ENCODE measurements around the gene SMS. TPM values are rescaled to one million over a fixed set of nuclear protein-coding genes. Genes with fewer than 3 reads are reported as not detected.

The SMS gene
- total RNA-seq, 1 experiment from 2014 or later = 164 TPM

- Histone ChIP-seq H3K4me2 (ENCODE audit: low read length) (no peak overlapping the region), H3K9me3 (ENCODE audit: low read length) (no peaks in the 10 kb centered on the region), H4K20me1 (ENCODE audit: low read length) (peaks cover 68% of the 10 kb centered on the region), H3K36me3 (ENCODE audit: low read depth, low read length) (peaks cover 3% of the 10 kb centered on the region; the same call in 1 of the 2 replicates), H3F3A (ENCODE audit: low read length, unreplicated experiment) (no peaks in the 10 kb centered on the region), H3K9me2 (replicated peaks; ENCODE audit: low read length) (no peaks in the 10 kb centered on the region), H3K27me3 (ENCODE audit: low read length) (no peaks in the 10 kb centered on the region), H2AFZ (ENCODE audit: low read length) (no peak overlapping the region), H3K9ac (ENCODE audit: low read length) (no peak overlapping the region), H3K4me3 (ENCODE audit: low read length) (no peak overlapping the region), H3K27ac (ENCODE audit: low read length) (no peak overlapping the region), H3K4me1 (ENCODE audit: insufficient read depth, low read length) (peaks cover 19% of the 10 kb centered on the region; the same call in 1 of the 2 replicates), H3K79me2 (ENCODE audit: low read length) (peaks cover 97% of the 10 kb centered on the region)
- no peak for TF ChIP-seq EZH2 (IDR thresholded peaks at IDR 0.05; ENCODE audit: low read length, unreplicated experiment)
- no peak for TF ChIP-seq CTCF (conservative IDR thresholded peaks at IDR 0.05; ENCODE audit: low read depth, low read length)
- no peak for TF ChIP-seq EZH2phosphoT487 (IDR thresholded peaks at IDR 0.05; ENCODE audit: borderline replicate concordance, low read length)
- ChIA-PET CTCF (no interaction called here), POLR2A (ENCODE audit: unreplicated experiment) (no interaction called here)
- DNase-seq (no peak), ATAC-seq (no peak)
- intact Hi-C loops (cut with micrococcal nuclease) = no loop called here
- BruUV-seq (replicated peaks) = no TSS peak
Observed at GRCh38 chrX:21959362-21960051, 19.0 kb downstream of the SMS start.

GRCh38 chrX:21960569-21961541 lies 20.3 kb downstream of the SMS start:
- no peak overlapping the region for H3K9ac ChIP-seq (ENCODE audit: low read length)
- TF ChIP-seq EZH2 (IDR thresholded peaks at IDR 0.05; ENCODE audit: low read length, unreplicated experiment) (no peak), EZH2phosphoT487 (IDR thresholded peaks at IDR 0.05; ENCODE audit: borderline replicate concordance, low read length) (no peak), CTCF (conservative IDR thresholded peaks at IDR 0.05; ENCODE audit: low read depth, low read length) (no peak)
- no peak overlapping the region for H3K4me3 ChIP-seq (ENCODE audit: low read length)
- no peaks in the 10 kb centered on the region for H3K27me3 ChIP-seq (ENCODE audit: low read length)
- ChIA-PET CTCF (no interaction called here), POLR2A (ENCODE audit: unreplicated experiment) (no interaction called here)
- peaks cover 64% of the 10 kb centered on the region for H4K20me1 ChIP-seq (ENCODE audit: low read length)
- DNase-seq = no peak
- peaks cover 3% of the 10 kb centered on the region; the same call in 1 of the 2 replicates for H3K36me3 ChIP-seq (ENCODE audit: low read depth, low read length)
- peaks cover 94% of the 10 kb centered on the region for H3K79me2 ChIP-seq (ENCODE audit: low read length)
- no peaks in the 10 kb centered on the region for H3K9me3 ChIP-seq (ENCODE audit: low read length)
- no peaks in the 10 kb centered on the region for H3F3A ChIP-seq (ENCODE audit: low read length, unreplicated experiment)
- BruUV-seq (replicated peaks) = no TSS peak
- no peak overlapping the region for H3K27ac ChIP-seq (ENCODE audit: low read length)
- H3K4me2 ChIP-seq (ENCODE audit: low read length) = no peak overlapping the region
- no peak for ATAC-seq
- H3K4me1 ChIP-seq (ENCODE audit: insufficient read depth, low read length) = peaks cover 19% of the 10 kb centered on the region; the same call in 1 of the 2 replicates
- H2AFZ ChIP-seq (ENCODE audit: low read length) = no peak overlapping the region
- intact Hi-C loops (cut with micrococcal nuclease) = no loop called here
- H3K9me2 ChIP-seq (replicated peaks; ENCODE audit: low read length) = no peaks in the 10 kb centered on the region

All from PC-3 (cell line).